Epithelial cell of umbilical artery (primary cell): ENCODE results near the gene MCL1. TPM values are rescaled to one million over a fixed set of nuclear protein-coding genes. Genes with fewer than 3 reads are reported as not detected.

Source experiments
- total RNA-seq: library from RNA; depleted of rRNA; stranded (reverse); fragments of >200 nt; gene quantifications from 2 replicates; pipeline ENCODE4 v1.2.3, GENCODE V29; 2014

Gene MCL1
- 272 and 333 TPM in 2 replicates for total RNA-seq

DNA sequence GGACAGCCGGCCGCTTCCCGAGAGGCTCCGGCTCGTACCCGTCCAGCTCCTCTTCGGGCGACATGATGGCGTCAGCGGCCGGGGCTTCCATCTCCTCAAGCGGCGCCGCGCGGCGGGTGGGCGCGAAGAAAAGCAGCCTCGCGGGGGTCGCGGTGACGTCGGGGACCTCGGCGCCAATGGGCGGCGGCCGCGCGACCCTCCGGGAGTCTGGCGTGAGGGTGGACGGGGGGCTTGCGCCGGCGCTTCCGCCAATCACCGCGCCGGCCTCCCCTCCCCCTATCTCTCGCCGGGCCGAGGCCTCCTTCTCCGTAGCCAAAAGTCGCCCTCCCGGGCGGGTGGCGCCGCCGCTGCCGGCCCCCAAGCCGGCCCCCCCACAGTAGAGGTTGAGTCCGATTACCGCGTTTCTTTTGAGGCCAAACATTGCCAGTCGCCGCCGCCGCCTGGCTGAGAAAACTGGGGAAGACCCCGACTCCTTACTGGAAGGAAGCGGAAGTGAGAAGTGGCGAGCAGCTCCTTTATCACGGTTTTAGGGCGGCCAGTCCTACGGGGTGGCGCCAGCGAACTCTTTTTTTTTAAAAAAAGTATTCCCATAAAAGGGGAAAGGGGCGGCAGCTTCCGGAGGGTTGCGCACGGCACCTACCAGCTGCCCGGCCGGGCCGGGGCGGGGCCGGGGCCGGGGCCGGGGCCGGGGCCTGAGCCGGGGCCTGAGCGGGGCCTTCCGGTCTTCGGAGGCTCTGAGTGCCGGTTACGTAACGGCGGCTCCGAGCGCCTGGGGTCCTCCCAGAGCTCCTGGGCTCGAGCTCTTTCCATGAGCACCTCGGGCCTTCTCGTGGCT is at the start of gene MCL1:
Gene MCL1 (minus strand): TSS at position 501 of the 835 bp plus-strand sequence. CDS start 80 bp downstream, at position 421.

GRCh38 chr1:150548632-150549495 is 30.5 kb downstream of the MCL1 start, which contains the start of gene ADAMTSL4:
TSS of gene ADAMTSL4 (plus strand) at chr1:150549408. CDS start at chr1:150552289, 2,881 bp downstream.

Other genes with a start within 250 kb of the MCL1 start
- gene RPRD2, start 215.5 kb downstream of the MCL1 start, total RNA-seq: 5.2 and 7.4 TPM in 2 replicates
- 13.6 and 14.9 TPM in 2 replicates for gene TARS2, start 92.2 kb downstream of the MCL1 start, total RNA-seq
- 0.32 and 0.46 TPM in 2 replicates for gene ECM1, start 71.5 kb downstream of the MCL1 start, total RNA-seq
- gene FALEC, start 63.9 kb downstream of the MCL1 start, total RNA-seq: not detected in 2 replicates
- 0.30 and 0.32 TPM in 2 replicates for gene ADAMTSL4, start 30.2 kb downstream of the MCL1 start, total RNA-seq
- gene ENSA, start 50.0 kb upstream of the MCL1 start, total RNA-seq: 109 and 122 TPM in 2 replicates
- gene GOLPH3L, start 117.5 kb upstream of the MCL1 start, total RNA-seq: 8.8 and 12.8 TPM in 2 replicates
- gene HORMAD1, start 141.3 kb upstream of the MCL1 start, total RNA-seq: 0.32 TPM in 1 of 2 replicates, not detected in the other
- gene CTSS, start 186.2 kb upstream of the MCL1 start, total RNA-seq: 31.9 and 37.0 TPM in 2 replicates
- gene CTSK, start 228.7 kb upstream of the MCL1 start, total RNA-seq: 1.9 and 8.7 TPM in 2 replicates